ENCODE results near the gene LEF1. TPM values are rescaled to one million over a fixed set of nuclear protein-coding genes. Genes with fewer than 3 reads are reported as not detected.

The LEF1 gene
- total RNA-seq, 1 donor from 2014 or later = 1.7 TPM

- H3K4me3 Mint-ChIP-seq (ENCODE audit: unreplicated experiment) = no peak overlapping the region
- peaks cover 18% of the 10 kb centered on the region for H3K4me1 Mint-ChIP-seq (ENCODE audit: unreplicated experiment)
- peaks cover 57% of the 10 kb centered on the region for H3K27me3 Mint-ChIP-seq (ENCODE audit: unreplicated experiment)
- no peak for TF ChIP-seq CTCF (IDR thresholded peaks at IDR 0.05)
- no peaks in the 10 kb centered on the region for H3K9me3 Mint-ChIP-seq (ENCODE audit: unreplicated experiment)
- H3K36me3 Mint-ChIP-seq (ENCODE audit: unreplicated experiment) = peaks cover 5% of the 10 kb centered on the region
- H3K27ac Mint-ChIP-seq (ENCODE audit: unreplicated experiment) = no peak overlapping the region
- DNase-seq (ENCODE audit: extremely low spot score, unreplicated experiment) = no peak
These were observed 5.4 kb downstream of the LEF1 start for GRCh38 chr4:108163351-108163750.

- no peak for TF ChIP-seq CTCF (IDR thresholded peaks at IDR 0.05)
- no peaks in the 10 kb centered on the region for H3K4me1 Mint-ChIP-seq (ENCODE audit: unreplicated experiment)
- no peak for DNase-seq (ENCODE audit: extremely low spot score, unreplicated experiment)
- H3K27me3 Mint-ChIP-seq (ENCODE audit: unreplicated experiment) = peaks cover 48% of the 10 kb centered on the region
- no peak overlapping the region for H3K4me3 Mint-ChIP-seq (ENCODE audit: unreplicated experiment)
- H3K27ac Mint-ChIP-seq (ENCODE audit: unreplicated experiment) = no peak overlapping the region
- no peaks in the 10 kb centered on the region for H3K9me3 Mint-ChIP-seq (ENCODE audit: unreplicated experiment)
- peaks cover 5% of the 10 kb centered on the region for H3K36me3 Mint-ChIP-seq (ENCODE audit: unreplicated experiment)
These were observed 7.9 kb downstream of the LEF1 start for GRCh38 chr4:108160741-108161352.

DNA sequence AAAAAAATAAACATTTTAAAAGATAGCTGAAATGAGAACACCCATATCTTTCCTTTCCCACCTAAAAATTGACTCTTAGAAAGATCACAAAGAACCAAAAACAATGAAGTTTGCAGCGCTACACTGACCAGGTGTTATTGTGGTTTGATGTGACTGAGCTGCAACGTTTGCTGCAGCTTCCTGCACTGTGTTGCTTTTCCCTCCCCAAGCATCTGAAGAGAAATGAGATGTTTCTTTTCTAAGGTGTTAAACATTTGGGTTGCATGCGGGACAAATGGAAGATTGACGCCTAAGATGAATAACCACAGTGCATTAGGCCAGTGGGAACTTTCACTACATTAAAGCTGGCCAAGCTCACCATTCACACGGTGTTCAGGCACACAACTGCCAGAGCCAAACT, 8.9 kb downstream of the LEF1 start:
- peaks cover 40% of the 10 kb centered on the region for H3K27me3 Mint-ChIP-seq (ENCODE audit: unreplicated experiment)

GRCh38 chr4:108157655-108158054, 11.1 kb downstream of the LEF1 start:
- Mint-ChIP-seq H3K4me3 (ENCODE audit: unreplicated experiment) (no peak overlapping the region), H3K36me3 (ENCODE audit: unreplicated experiment) (peaks cover 3% of the 10 kb centered on the region), H3K9me3 (ENCODE audit: unreplicated experiment) (no peaks in the 10 kb centered on the region), H3K27me3 (ENCODE audit: unreplicated experiment) (peaks cover 32% of the 10 kb centered on the region), H3K4me1 (ENCODE audit: unreplicated experiment) (peaks cover 6% of the 10 kb centered on the region), H3K27ac (ENCODE audit: unreplicated experiment) (no peak overlapping the region)
- DNase-seq (ENCODE audit: extremely low spot score, unreplicated experiment) = no peak
- TF ChIP-seq CTCF (IDR thresholded peaks at IDR 0.05) = no peak

More for the DNA sequence above, 8.9 kb downstream of the LEF1 start:
- H3K4me3 Mint-ChIP-seq (ENCODE audit: unreplicated experiment) = no peak overlapping the region
- H3K27ac Mint-ChIP-seq (ENCODE audit: unreplicated experiment) = no peak overlapping the region
- peaks cover 6% of the 10 kb centered on the region for H3K4me1 Mint-ChIP-seq (ENCODE audit: unreplicated experiment)
- no peak for TF ChIP-seq CTCF (IDR thresholded peaks at IDR 0.05)
- DNase-seq (ENCODE audit: extremely low spot score, unreplicated experiment) = no peak
- no peaks in the 10 kb centered on the region for H3K9me3 Mint-ChIP-seq (ENCODE audit: unreplicated experiment)
- H3K36me3 Mint-ChIP-seq (ENCODE audit: unreplicated experiment) = peaks cover 5% of the 10 kb centered on the region

DNA sequence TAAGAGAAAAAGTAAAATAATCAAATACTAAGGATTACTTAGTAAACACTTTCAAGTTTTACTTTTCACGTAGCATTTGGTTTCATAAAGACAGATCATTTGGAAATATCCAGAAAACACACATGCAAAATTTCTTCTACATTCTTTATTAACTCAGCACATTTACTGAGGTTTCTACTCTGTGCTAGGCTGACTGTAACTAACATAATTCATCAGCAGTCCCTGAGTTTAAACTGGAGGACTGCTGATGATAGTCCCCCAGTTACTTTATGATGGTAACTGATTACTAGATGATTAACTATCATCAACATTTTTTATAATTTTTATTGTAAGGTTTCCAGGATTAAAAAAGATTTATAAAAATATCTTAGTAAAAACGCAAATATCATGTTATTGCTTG, 12.3 kb downstream of the LEF1 start:
- DNase-seq (ENCODE audit: extremely low spot score, unreplicated experiment) = no peak
- no peaks in the 10 kb centered on the region for H3K9me3 Mint-ChIP-seq (ENCODE audit: unreplicated experiment)
- peaks cover 25% of the 10 kb centered on the region for H3K27me3 Mint-ChIP-seq (ENCODE audit: unreplicated experiment)
- no peak for TF ChIP-seq CTCF (IDR thresholded peaks at IDR 0.05)
- H3K27ac Mint-ChIP-seq (ENCODE audit: unreplicated experiment) = no peak overlapping the region
- peaks cover 6% of the 10 kb centered on the region for H3K4me1 Mint-ChIP-seq (ENCODE audit: unreplicated experiment)
- no peaks in the 10 kb centered on the region for H3K36me3 Mint-ChIP-seq (ENCODE audit: unreplicated experiment)
- no peak overlapping the region for H3K4me3 Mint-ChIP-seq (ENCODE audit: unreplicated experiment)
